A673 (cell line): ENCODE results near the gene MYCBPAP.

Experiments used
- CTCF ChIP-seq: fragments of 300-800, 200-600 bp; sonication (generic); conservative IDR thresholded peaks from 2 replicates; pipeline ENCODE4 v1.5.1; 2017; ENCODE audit warnings: low read depth, mild to moderate bottlenecking, antibody characterized with exemption, low read length, moderate library complexity, mixed read lengths
- EZH2 ChIP-seq: fragments of 200-600 bp; sonication (generic); IDR thresholded peaks from 2 replicates; pipeline ENCODE4 v1.6.1; 2017; ENCODE audit warnings: borderline replicate concordance, low read depth, mild to moderate bottlenecking, mixed read lengths, antibody characterized with exemption, low read length; ENCODE audit not compliant: poor library complexity, severe bottlenecking

- TF ChIP-seq CTCF (no peak), EZH2 (no peak)
Measured at GRCh38 chr17:50480854-50481490, 27.3 kb upstream of the MYCBPAP start.
